ENCODE results near the gene KLHDC3.

Gene KLHDC3

DNA sequence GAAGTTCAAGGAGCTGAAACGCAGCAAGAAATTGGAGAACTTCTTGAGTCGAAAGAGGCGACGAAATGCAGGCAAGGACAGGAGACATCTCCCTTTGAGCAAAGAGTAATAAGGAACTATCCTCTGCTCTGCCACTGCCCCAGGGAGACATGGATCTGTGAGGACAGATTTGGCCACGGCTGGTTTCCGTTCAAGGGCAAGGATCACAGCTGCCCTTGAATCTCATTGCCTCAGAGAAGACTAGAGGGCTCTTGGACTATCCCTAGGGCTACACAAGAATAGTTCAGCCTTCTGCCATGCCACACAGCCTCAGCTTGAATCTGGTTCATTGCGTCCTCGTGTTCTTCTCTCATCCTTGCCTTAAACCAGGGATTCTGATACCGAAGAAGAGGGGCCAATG is 15.1 kb downstream of the KLHDC3 start:
- Histone ChIP-seq H3K36me3 (peaks cover 64% of the 10 kb centered on the region), H3K9me3 (no peaks in the 10 kb centered on the region), H3K4me3 (ENCODE audit: low read depth, low read length) (no peak overlapping the region), H3K27me3 (no peaks in the 10 kb centered on the region), H3K4me1 (no peaks in the 10 kb centered on the region)
- TF ChIP-seq, protein P1, sequence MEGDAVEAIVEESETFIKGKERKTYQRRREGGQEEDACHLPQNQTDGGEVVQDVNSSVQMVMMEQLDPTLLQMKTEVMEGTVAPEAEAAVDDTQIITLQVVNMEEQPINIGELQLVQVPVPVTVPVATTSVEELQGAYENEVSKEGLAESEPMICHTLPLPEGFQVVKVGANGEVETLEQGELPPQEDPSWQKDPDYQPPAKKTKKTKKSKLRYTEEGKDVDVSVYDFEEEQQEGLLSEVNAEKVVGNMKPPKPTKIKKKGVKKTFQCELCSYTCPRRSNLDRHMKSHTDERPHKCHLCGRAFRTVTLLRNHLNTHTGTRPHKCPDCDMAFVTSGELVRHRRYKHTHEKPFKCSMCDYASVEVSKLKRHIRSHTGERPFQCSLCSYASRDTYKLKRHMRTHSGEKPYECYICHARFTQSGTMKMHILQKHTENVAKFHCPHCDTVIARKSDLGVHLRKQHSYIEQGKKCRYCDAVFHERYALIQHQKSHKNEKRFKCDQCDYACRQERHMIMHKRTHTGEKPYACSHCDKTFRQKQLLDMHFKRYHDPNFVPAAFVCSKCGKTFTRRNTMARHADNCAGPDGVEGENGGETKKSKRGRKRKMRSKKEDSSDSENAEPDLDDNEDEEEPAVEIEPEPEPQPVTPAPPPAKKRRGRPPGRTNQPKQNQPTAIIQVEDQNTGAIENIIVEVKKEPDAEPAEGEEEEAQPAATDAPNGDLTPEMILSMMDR (IDR thresholded peaks at IDR 0.05; ENCODE audit: low read depth, low read length), result no peak
- no peak for DNase-seq

DNA sequence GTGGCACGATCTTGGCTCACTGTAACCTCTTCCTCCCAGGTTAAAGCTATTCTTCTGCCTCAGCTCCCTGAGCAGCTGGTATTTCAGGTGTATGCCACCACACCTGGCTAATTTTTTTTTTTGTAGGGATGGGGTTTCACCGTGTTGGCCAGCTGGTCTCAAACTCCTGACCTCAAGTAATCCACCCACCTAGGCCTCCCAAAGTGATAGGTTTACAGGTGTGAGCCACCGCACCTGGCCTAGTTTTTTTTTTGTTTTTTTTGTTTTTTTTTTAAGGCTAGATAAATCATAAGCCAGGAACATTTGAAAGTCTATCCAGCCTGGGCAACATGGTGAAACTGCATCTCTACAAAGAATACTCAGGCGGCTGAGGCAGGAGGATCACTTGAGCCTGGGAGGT is 18.3 kb downstream of the KLHDC3 start:
- H3K4me3 ChIP-seq (ENCODE audit: low read depth, low read length), result no peak overlapping the region
- H3K27me3 ChIP-seq, result no peaks in the 10 kb centered on the region
- H3K36me3 ChIP-seq, result peaks cover 47% of the 10 kb centered on the region
- TF ChIP-seq, protein P1 (IDR thresholded peaks at IDR 0.05; ENCODE audit: low read depth, low read length), result no peak
- H3K9me3 ChIP-seq, result no peaks in the 10 kb centered on the region
- DNase-seq, result no peak
- H3K4me1 ChIP-seq, result no peaks in the 10 kb centered on the region

DNA sequence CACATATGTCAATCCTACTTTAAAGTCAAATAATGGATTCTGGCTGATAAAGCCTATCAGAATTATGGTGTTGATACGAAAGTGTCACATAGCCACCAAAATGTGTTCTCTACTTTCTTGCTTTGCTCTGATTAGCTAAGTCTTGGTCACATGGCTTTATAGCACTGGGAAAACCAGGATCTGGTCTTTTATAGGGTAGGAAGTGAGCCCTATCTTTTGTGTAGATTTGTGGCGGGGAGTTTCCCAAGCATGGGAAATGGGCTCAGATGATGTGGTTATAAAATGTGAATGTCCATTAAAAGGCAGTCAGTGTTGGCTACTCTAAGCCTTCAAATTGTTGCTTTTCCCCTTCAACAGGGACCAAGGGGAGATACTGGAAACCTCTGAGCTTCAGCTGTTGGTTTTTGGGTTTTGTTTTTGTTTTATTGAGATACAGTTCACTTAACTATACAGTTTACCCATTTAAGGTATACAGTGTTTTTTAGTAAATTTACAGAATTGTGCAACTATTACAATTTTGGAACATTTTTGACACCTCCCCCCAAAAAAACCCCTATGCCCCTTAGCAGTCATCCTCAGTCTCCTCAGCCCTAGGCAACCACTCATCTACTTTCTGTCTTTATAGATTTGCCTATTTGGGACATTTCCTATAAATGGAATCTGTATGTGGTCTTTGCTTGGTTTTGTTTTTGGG is 19.6 kb downstream of the KLHDC3 start:
- peaks cover 35% of the 10 kb centered on the region for H3K36me3 ChIP-seq
- no peaks in the 10 kb centered on the region for H3K27me3 ChIP-seq
- H3K9me3 ChIP-seq, result no peaks in the 10 kb centered on the region
- H3K4me3 ChIP-seq (ENCODE audit: low read depth, low read length), result no peak overlapping the region
- H3K4me1 ChIP-seq, result no peaks in the 10 kb centered on the region
- TF ChIP-seq, protein P1 (IDR thresholded peaks at IDR 0.05; ENCODE audit: low read depth, low read length), result no peak
- no peak for DNase-seq

DNA sequence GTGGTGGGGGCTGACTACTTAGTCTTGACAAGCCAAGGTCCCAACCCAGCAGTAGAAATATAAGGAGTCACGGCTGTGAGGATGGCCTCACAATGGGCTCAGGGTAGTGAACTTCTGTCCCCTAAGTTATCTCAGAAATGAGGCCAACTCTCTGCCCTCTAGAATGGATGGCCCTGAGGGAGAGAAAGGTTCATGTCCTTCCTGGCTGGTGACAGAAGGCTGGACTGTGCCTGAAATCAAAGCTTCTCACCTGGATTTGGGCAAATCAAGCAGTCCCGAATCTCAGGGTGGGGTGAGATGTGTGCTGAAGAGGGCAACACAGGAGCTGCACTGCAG is 20.1 kb downstream of the KLHDC3 start:
- no peak for DNase-seq
- TF ChIP-seq, protein P1 (IDR thresholded peaks at IDR 0.05; ENCODE audit: low read depth, low read length), result no peak
- no peaks in the 10 kb centered on the region for H3K9me3 ChIP-seq
- no peaks in the 10 kb centered on the region for H3K4me1 ChIP-seq
- H3K27me3 ChIP-seq, result no peaks in the 10 kb centered on the region
- no peak overlapping the region for H3K4me3 ChIP-seq (ENCODE audit: low read depth, low read length)
- H3K36me3 ChIP-seq, result peaks cover 30% of the 10 kb centered on the region

DNA sequence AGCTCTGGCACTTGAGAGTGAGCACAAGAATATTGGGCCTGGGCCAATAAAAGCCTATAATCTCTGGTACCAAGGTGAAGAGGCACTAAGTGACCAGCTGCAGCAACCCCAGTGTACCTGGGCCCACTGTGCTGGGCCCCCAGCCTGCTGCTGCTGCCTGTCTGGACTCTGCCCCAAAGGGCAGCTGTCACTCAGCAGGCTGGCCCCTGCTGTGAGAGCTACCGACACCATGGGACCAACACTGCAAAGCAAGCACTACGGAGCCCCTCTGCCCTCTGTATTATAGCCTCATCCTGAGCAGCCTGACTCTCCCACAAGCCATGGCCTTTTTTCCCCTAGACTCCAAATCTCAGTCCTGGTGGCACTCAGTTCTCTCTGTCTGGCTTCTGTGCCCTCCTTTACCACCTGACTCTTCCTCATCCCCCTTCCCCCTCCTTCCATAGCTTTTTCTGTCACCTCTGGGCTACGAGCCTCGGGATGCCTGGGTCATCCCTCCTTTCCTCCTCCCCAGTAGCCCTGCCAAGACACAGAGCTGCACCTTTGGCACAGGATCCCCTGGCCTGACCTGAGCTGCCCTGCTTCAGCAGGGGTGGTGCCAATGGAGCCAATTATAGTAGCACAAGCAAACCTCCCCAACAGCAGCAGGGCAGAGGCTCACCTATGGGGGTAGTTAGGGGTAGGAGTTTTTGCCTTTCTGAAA is 21.6 kb downstream of the KLHDC3 start:
- Histone ChIP-seq H3K36me3 (peaks cover 18% of the 10 kb centered on the region), H3K9me3 (no peaks in the 10 kb centered on the region), H3K4me3 (ENCODE audit: low read depth, low read length) (no peak overlapping the region), H3K4me1 (no peaks in the 10 kb centered on the region), H3K27me3 (no peaks in the 10 kb centered on the region)
- TF ChIP-seq, protein P1 (IDR thresholded peaks at IDR 0.05; ENCODE audit: low read depth, low read length), result no peak
- no peak for DNase-seq

DNA sequence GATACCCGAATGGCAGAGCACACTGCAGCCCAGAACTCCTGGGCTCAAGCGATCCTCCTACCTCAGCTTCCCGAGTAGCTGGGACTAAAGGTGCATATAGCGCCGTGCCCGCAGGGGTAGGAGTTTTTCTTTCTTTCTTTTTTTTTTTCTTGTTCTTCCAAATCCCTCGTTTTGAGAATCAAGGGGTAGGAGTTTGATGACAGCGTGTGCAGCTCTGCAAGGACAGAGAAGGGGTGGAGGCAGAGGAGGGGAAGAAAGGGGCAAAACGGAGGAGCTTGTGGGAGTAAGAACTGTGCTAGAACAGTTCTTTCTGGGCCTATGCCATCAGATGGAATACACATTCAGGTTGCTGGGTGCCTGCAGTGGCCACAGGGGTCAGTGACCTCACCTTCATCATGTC is 22.7 kb downstream of the KLHDC3 start:
- Histone ChIP-seq H3K4me3 (ENCODE audit: low read depth, low read length) (no peak overlapping the region), H3K27me3 (no peaks in the 10 kb centered on the region), H3K9me3 (no peaks in the 10 kb centered on the region), H3K4me1 (no peaks in the 10 kb centered on the region; the same call in 1 of the 2 replicates), H3K36me3 (peaks cover 18% of the 10 kb centered on the region)
- no peak for DNase-seq
- TF ChIP-seq, protein P1 (IDR thresholded peaks at IDR 0.05; ENCODE audit: low read depth, low read length), result no peak

Data from BE2C (cell line).